HEK293 (cell line): ENCODE data around the gene RPL23.

Experiments used
- CTCF ChIA-PET: fragments of 350-600 bp; formaldehyde crosslinking; extraction: SDS; loops from one replicate; lab custom pipeline; 2021; ENCODE audit warnings: antibody characterized with exemption; lab: Yijun Ruan, JAX
- POLR2A ChIA-PET: fragments of 300-600 bp; formaldehyde crosslinking; extraction: SDS; loops from one replicate; lab custom pipeline; 2020; ENCODE audit warnings: antibody characterized with exemption, inconsistent platforms; lab: Yijun Ruan, JAX
- H3K27ac ChIP-seq: fragments of 200-500 bp; sonication (Bioruptor generic); 2 replicates; pipeline ENCODE4 v1.5.1; 2014; ENCODE audit warnings: low read depth, low read length, control low read depth, inconsistent platforms; ENCODE audit errors: extremely low read depth
- H3K36me3 ChIP-seq, 2 experiments: fragments of 200-500 bp in 1 of 2; sonication (Bioruptor generic) in 1 of 2; 1 replicate in 1 of 2; 2 replicates in 1 of 2; pipeline ENCODE4 v1.5.1; 2014 to 2017; ENCODE audit warnings: inconsistent platforms in 2 of 2, low read length in 2 of 2; ENCODE audit not compliant: control insufficient read depth in 2 of 2, insufficient read depth in 1 of 2
- H3K4me1 ChIP-seq: fragments of 200-500 bp; sonication (Bioruptor generic); 2 replicates; pipeline ENCODE4 v1.5.1; 2014; ENCODE audit warnings: mild to moderate bottlenecking, low read length, inconsistent platforms; ENCODE audit not compliant: control insufficient read depth, insufficient read depth
- H3K4me3 ChIP-seq: 2 replicates; pipeline ENCODE4 v1.5.1; 2011; ENCODE audit warnings: low read depth, mild to moderate bottlenecking, control low read depth, low read length, moderate library complexity
- H3K9me3 ChIP-seq: fragments of 200-500 bp; sonication (Bioruptor generic); 2 replicates; pipeline ENCODE4 v1.5.1; 2014; ENCODE audit warnings: low read depth, low read length, inconsistent platforms; ENCODE audit not compliant: control insufficient read depth, insufficient read depth
- GLIS1 ChIP-seq: fragments of 450-650 bp; formaldehyde crosslinking; IDR thresholded peaks from 2 replicates; pipeline ENCODE4 v1.5.1; 2016; ENCODE audit warnings: missing biosample characterization, missing genetic modification characterization
- HOXA7 ChIP-seq: sonication (generic); formaldehyde crosslinking; IDR thresholded peaks from 2 replicates; pipeline ENCODE4 v1.8.1; 2022; ENCODE audit warnings: missing genetic modification reagents, borderline replicate concordance
- KLF1 ChIP-seq: fragments of 450-650 bp; formaldehyde crosslinking; IDR thresholded peaks from 2 replicates; pipeline ENCODE4 v1.5.1; 2016; ENCODE audit warnings: missing biosample characterization, missing genetic modification characterization
- KLF10 ChIP-seq: fragments of 450-650 bp; IDR thresholded peaks from 2 replicates; pipeline ENCODE4 v1.5.1; 2018; ENCODE audit warnings: missing biosample characterization, mild to moderate bottlenecking, missing genetic modification characterization
- MYNN ChIP-seq: fragments of 450-650 bp; formaldehyde crosslinking; IDR thresholded peaks from 2 replicates; pipeline ENCODE4 v1.5.1; 2016; ENCODE audit warnings: missing biosample characterization, missing genetic modification characterization, borderline replicate concordance
- SCRT1 ChIP-seq: fragments of 450-650 bp; formaldehyde crosslinking; IDR thresholded peaks from 2 replicates; pipeline ENCODE4 v1.5.1; 2016; ENCODE audit warnings: missing biosample characterization, missing genetic modification characterization, borderline replicate concordance
- ZFP3 ChIP-seq: fragments of 450-650 bp; formaldehyde crosslinking; IDR thresholded peaks from 2 replicates; pipeline ENCODE4 v1.5.1; 2016; ENCODE audit warnings: low read depth, missing biosample characterization, missing genetic modification characterization
- ZNF174 ChIP-seq: fragments of 450-650 bp; formaldehyde crosslinking; IDR thresholded peaks from 2 replicates; pipeline ENCODE4 v1.5.0; 2017; ENCODE audit warnings: missing biosample characterization, mild to moderate bottlenecking, missing genetic modification characterization
- ZNF202 ChIP-seq: fragments of 450-650 bp; formaldehyde crosslinking; IDR thresholded peaks from 2 replicates; pipeline ENCODE4 v1.5.1; 2016; ENCODE audit warnings: missing biosample characterization, missing genetic modification characterization, borderline replicate concordance
- ZNF214 ChIP-seq: fragments of 450-650 bp; formaldehyde crosslinking; IDR thresholded peaks from 2 replicates; pipeline ENCODE4 v1.5.1; 2017; ENCODE audit warnings: missing biosample characterization, mild to moderate bottlenecking, missing genetic modification characterization, borderline replicate concordance
- ZNF26 ChIP-seq: fragments of 450-650 bp; formaldehyde crosslinking; IDR thresholded peaks from 2 replicates; pipeline ENCODE4 v1.5.1; 2016; ENCODE audit warnings: missing biosample characterization, missing genetic modification characterization
- ZNF341 ChIP-seq: fragments of 450-650 bp; formaldehyde crosslinking; IDR thresholded peaks from 2 replicates; pipeline ENCODE4; 2016; ENCODE audit warnings: low read depth, missing biosample characterization, missing genetic modification characterization
- ZNF423 ChIP-seq: fragments of 450-650 bp; formaldehyde crosslinking; IDR thresholded peaks from 2 replicates; pipeline ENCODE4 v1.5.1; 2016; ENCODE audit warnings: missing biosample characterization, missing genetic modification characterization
- ZNF518A ChIP-seq: fragments of 450-650 bp; formaldehyde crosslinking; conservative IDR thresholded peaks from 2 replicates; pipeline ENCODE4 v1.5.1; 2016; ENCODE audit warnings: low read depth, missing biosample characterization, missing genetic modification characterization
- ZNF544 ChIP-seq: fragments of 450-650 bp; formaldehyde crosslinking; IDR thresholded peaks from 2 replicates; pipeline ENCODE4 v1.5.0; 2017; ENCODE audit warnings: missing biosample characterization, missing genetic modification characterization
- ZNF548 ChIP-seq: fragments of 450-650 bp; formaldehyde crosslinking; IDR thresholded peaks from 2 replicates; pipeline ENCODE4 v1.5.1; 2016; ENCODE audit warnings: missing biosample characterization, missing genetic modification characterization
- ZNF692 ChIP-seq: fragments of 450-650 bp; formaldehyde crosslinking; IDR thresholded peaks from 2 replicates; pipeline ENCODE4 v1.5.1; 2016; ENCODE audit warnings: missing biosample characterization, missing genetic modification characterization
- ZNF707 ChIP-seq: fragments of 450-650 bp; formaldehyde crosslinking; IDR thresholded peaks from 2 replicates; pipeline ENCODE4 v1.5.1; 2016; ENCODE audit warnings: missing biosample characterization, missing genetic modification characterization
- ZNF76 ChIP-seq: fragments of 450-650 bp; formaldehyde crosslinking; IDR thresholded peaks from 2 replicates; pipeline ENCODE4; 2016; ENCODE audit warnings: low read depth, missing biosample characterization, missing genetic modification characterization, borderline replicate concordance
- TF ChIP-seq, protein P1 (sequence below): fragments of 450-650 bp; formaldehyde crosslinking; IDR thresholded peaks from 2 replicates; pipeline ENCODE4 v1.5.1; 2016; ENCODE audit warnings: missing biosample characterization, missing genetic modification characterization
- TF ChIP-seq, protein P2 (sequence below): fragments of 450-650 bp; formaldehyde crosslinking; IDR thresholded peaks from 2 replicates; pipeline ENCODE4 v1.5.1; 2017; ENCODE audit warnings: missing biosample characterization, missing genetic modification characterization
- TF ChIP-seq, protein P3 (sequence below): fragments of 450-650 bp; formaldehyde crosslinking; IDR thresholded peaks from 2 replicates; pipeline ENCODE4 v1.5.0; 2017; ENCODE audit warnings: missing biosample characterization, missing genetic modification characterization, borderline replicate concordance

The RPL23 gene

GRCh38 chr17:38894276-38894675 is 40.8 kb upstream of the RPL23 start:
- no peak overlapping the region for H3K4me3 ChIP-seq
- H3K36me3 ChIP-seq, result peaks cover 0 to 63% of the 10 kb centered on the region in 2 experiments; a peak in 2 of 3 replicates
- H3K4me1 ChIP-seq, result no peaks in the 10 kb centered on the region
- H3K27ac ChIP-seq, result no peak overlapping the region
- ChIA-PET CTCF (interaction anchor here (0.6 to 0.7 kb wide), 2 partner anchors 14 to 163 kb away, joined by 3 read pairs; no protein-coding TSS in a partner anchor), POLR2A (interaction anchor here (1.0 to 1.4 kb wide), 2 partner anchors 14 to 25 kb away, joined by 3 read pairs; partner anchors contain the start of gene LASP1)
- TF ChIP-seq ZNF544 (tag by site-specific recombination), result no peak
- TF ChIP-seq ZNF548 (tag by site-specific recombination), result no peak
- TF ChIP-seq, protein P1, sequence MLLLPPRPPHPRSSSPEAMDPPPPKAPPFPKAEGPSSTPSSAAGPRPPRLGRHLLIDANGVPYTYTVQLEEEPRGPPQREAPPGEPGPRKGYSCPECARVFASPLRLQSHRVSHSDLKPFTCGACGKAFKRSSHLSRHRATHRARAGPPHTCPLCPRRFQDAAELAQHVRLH (tag by site-specific recombination), result no peak
- no peak for TF ChIP-seq KLF1
- no peak for TF ChIP-seq HOXA7 (CRISPR knock-in tag)
- no peak for TF ChIP-seq ZNF26 (tag by site-specific recombination)
- TF ChIP-seq, protein P2, sequence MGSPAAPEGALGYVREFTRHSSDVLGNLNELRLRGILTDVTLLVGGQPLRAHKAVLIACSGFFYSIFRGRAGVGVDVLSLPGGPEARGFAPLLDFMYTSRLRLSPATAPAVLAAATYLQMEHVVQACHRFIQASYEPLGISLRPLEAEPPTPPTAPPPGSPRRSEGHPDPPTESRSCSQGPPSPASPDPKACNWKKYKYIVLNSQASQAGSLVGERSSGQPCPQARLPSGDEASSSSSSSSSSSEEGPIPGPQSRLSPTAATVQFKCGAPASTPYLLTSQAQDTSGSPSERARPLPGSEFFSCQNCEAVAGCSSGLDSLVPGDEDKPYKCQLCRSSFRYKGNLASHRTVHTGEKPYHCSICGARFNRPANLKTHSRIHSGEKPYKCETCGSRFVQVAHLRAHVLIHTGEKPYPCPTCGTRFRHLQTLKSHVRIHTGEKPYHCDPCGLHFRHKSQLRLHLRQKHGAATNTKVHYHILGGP (tag by site-specific recombination), result no peak
- TF ChIP-seq ZNF174 (tag by site-specific recombination), result no peak
- no peak for TF ChIP-seq ZFP3 (tag by site-specific recombination)
- no peak for TF ChIP-seq ZNF202 (tag by site-specific recombination)
- no peak for TF ChIP-seq ZNF707 (tag by site-specific recombination)
- TF ChIP-seq ZNF214 (tag by site-specific recombination), result no peak
- TF ChIP-seq SCRT1 (tag by site-specific recombination), result no peak
- H3K9me3 ChIP-seq, result no peaks in the 10 kb centered on the region

- Histone ChIP-seq H3K36me3 (peaks cover 0 to 60% of the 10 kb centered on the region in 2 experiments; a peak in 2 of 3 replicates), H3K9me3 (no peaks in the 10 kb centered on the region), H3K27ac (no peak overlapping the region), H3K4me1 (no peaks in the 10 kb centered on the region), H3K4me3 (no peak overlapping the region)
- ChIA-PET CTCF (interaction anchor here (0.6 to 0.7 kb wide), 3 partner anchors 15 to 281 kb away, joined by 3 to 4 read pairs (median 4); no protein-coding TSS in a partner anchor), POLR2A (interaction anchor here (0.8 to 1.4 kb wide), 4 partner anchors 14 to 47 kb away, joined by 3 to 4 read pairs (median 4); partner anchors contain the start of gene LASP1)
- TF ChIP-seq ZNF423 (tag by site-specific recombination) (no peak), ZNF692 (tag by site-specific recombination) (no peak), GLIS1 (tag by site-specific recombination) (no peak), KLF10 (tag by site-specific recombination) (no peak), ZNF707 (tag by site-specific recombination) (no peak), ZNF518A (tag by site-specific recombination) (no peak), ZNF341 (tag by site-specific recombination) (no peak), MYNN (tag by site-specific recombination) (no peak), ZNF76 (tag by site-specific recombination) (no peak)
- TF ChIP-seq, protein P3, sequence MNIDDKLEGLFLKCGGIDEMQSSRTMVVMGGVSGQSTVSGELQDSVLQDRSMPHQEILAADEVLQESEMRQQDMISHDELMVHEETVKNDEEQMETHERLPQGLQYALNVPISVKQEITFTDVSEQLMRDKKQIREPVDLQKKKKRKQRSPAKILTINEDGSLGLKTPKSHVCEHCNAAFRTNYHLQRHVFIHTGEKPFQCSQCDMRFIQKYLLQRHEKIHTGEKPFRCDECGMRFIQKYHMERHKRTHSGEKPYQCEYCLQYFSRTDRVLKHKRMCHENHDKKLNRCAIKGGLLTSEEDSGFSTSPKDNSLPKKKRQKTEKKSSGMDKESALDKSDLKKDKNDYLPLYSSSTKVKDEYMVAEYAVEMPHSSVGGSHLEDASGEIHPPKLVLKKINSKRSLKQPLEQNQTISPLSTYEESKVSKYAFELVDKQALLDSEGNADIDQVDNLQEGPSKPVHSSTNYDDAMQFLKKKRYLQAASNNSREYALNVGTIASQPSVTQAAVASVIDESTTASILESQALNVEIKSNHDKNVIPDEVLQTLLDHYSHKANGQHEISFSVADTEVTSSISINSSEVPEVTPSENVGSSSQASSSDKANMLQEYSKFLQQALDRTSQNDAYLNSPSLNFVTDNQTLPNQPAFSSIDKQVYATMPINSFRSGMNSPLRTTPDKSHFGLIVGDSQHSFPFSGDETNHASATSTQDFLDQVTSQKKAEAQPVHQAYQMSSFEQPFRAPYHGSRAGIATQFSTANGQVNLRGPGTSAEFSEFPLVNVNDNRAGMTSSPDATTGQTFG (tag by site-specific recombination), result no peak
These were observed 40.1 kb upstream of the RPL23 start for GRCh38 chr17:38893607-38894006.
